GM21786 (cell line): Measurements from ENCODE around the gene ZNF211.

ENCODE experiments used
- ATAC-seq: cut with Tn5 transposase; IDR thresholded peaks from one replicate; pipeline ENCODE4 v1.9.1; 2021; ENCODE audit not compliant: unreplicated experiment

The ZNF211 gene

GRCh38 chr19:57632987-57633831 is at the start of gene ZNF211:
TSS of gene ZNF211 (plus strand) at chr19:57633168. CDS start at chr19:57633347, 179 bp downstream.
- ATAC-seq, result peak; percentile 95

DNA sequence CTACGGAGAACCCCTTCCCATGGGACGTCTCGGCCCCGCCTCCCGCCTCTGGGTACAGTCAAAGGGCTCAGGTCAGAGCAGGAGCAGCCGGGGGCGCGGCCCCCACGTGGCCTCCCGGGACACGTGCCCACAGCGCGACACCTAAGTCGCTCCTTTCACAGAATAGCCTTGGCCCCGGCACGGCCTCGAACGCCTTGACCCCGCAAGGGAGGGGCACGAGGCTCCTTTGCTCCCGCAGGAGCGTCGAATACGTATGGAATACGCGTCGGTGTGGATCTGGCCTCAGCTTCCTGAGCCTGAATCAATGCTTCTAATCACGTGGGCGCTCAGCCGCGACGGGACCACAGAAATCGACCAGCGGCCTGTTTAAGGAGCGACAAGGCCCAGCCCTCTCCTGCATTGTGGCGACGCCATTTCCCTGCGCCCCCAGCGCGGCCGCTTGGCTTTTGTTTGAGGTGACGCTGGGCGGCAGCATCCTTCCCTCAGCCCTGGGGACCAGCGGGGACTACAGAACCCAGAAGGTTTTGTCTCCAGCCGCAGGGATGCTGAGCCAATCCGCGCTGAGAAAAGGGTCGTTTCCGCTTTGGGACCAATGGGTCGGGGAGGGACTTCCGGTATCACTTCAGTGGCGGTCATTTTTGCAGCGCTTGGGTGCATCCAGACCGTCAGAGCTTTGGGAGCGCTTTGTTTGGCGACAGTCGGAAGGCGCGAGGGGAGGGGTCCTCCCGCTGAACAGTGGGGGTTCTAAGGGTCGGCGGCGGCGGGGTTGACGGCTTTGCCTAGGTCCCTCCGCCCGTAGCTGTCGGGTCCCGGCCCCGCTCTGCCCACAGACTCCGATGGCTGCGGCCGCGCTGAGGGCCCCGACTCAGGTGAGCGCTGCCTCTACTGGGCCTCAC is 49.2 kb upstream of the ZNF211 start, which contains the start of gene ZIK1:
ZIK1 (plus strand) TSS at position 625 of the 896 bp plus-strand sequence; CDS start at position 837, 212 bp downstream.
- peak; percentile 87 for ATAC-seq

DNA sequence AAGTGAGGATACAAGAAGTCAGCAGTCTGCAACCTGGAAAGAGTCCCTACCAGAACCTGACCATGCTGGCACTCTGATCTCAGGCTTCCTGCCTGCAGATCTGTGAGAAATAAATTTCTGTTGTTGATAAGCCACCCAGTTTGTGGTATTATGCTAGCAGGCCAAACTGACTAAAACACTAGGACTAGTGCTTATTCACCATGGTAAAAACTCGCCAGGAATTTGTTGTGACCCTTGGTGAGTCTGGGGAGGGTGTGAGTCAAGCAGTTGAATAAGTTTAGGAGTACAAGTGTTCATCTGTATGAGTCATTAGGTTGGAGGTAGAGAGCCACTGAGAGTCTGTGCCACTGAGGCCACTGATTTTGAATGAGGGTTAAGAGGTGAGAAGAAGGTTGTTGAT is 45.4 kb upstream of the ZNF211 start:
- no peak for ATAC-seq

GRCh38 chr19:57599377-57599760 is 33.6 kb upstream of the ZNF211 start:
- ATAC-seq, result peak; percentile 13

- peak; percentile 96 for ATAC-seq
Observed at GRCh38 chr19:57599761-57600383, 33.1 kb upstream of the ZNF211 start, which contains the start of gene ZNF530. TSS of gene ZNF530 (plus strand) at chr19:57599885. CDS start at chr19:57604346, 4,461 bp downstream.

DNA sequence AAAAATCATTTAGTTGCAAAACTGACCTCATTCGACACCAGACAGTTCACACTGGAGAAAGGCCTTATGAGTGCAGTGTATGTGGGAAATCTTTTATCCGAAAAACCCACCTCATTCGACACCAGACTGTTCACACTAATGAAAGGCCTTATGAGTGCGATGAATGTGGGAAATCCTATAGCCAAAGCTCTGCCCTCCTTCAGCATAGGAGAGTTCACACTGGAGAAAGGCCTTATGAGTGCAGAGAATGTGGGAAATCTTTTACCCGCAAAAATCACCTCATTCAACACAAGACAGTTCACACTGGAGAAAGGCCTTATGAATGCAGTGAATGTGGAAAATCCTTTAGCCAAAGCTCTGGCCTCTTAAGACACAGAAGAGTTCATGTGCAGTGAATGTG is 26.0 kb upstream of the ZNF211 start:
- no peak for ATAC-seq

- no peak for ATAC-seq
Observed at GRCh38 chr19:57611113-57611512, 21.9 kb upstream of the ZNF211 start.

GRCh38 chr19:57613941-57614743 is 18.8 kb upstream of the ZNF211 start, which contains the start of gene ZNF134:
TSS of gene ZNF134 (plus strand) at chr19:57614242. CDS start at chr19:57619469, 5,227 bp downstream.
- ATAC-seq, result peak; percentile 97

DNA sequence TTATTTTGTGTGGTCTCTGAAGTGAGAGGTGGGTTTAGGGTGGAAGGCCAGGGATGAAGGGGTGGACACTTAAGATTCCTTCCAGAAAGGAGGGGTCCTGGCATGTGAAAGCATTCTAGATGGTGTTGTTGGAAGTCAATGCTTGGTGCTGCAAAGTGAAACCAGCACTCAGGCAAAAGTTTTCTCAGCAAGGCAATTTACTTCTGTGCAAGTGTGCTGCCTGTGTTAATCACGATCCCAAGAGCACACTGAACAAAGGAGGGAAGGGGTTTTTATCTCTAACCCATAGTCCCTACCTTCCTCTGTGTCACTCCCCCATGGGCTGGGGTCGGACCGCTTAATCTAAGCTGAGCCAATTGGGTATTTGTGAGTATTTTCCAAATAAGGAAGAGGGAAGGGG is 17.6 kb upstream of the ZNF211 start:
- ATAC-seq, result no peak

DNA sequence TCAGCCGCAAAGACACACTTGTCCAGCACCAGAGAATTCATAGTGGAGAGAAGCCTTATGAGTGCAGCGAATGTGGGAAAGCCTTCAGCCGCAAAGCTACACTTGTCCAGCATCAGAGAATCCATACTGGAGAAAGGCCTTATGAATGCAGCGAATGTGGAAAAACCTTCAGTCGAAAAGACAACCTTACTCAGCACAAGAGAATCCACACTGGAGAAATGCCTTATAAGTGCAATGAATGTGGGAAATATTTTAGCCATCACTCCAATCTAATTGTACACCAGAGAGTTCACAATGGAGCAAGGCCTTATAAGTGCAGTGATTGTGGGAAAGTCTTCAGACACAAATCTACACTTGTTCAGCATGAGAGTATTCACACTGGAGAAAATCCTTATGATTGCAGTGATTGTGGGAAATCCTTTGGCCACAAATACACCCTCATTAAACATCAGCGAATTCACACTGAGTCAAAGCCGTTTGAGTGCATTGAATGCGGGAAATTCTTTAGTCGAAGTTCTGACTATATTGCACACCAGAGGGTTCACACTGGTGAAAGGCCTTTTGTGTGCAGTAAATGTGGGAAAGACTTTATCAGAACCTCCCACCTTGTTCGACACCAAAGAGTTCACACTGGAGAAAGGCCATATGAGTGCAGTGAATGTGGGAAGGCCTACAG is 12.2 kb upstream of the ZNF211 start:
- ATAC-seq, result no peak

DNA sequence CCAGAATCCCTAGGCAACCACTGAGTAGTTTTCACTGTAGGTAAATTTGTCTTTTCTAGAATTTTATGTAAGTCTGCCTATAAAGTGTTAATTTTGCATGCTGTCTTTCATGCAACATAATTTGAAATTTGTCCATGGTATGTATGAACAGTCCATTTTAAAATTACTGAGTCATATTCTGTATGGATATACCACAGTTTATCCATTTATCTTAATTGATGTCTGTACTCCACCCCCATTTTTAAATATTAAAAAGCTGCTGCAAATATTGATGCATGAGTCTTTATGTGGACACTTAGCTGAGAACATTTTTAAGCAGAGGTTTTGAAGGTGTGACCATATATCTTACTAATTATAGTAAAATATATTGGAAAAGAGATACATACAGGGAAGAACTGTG is 9.9 kb upstream of the ZNF211 start:
- ATAC-seq, result no peak

DNA sequence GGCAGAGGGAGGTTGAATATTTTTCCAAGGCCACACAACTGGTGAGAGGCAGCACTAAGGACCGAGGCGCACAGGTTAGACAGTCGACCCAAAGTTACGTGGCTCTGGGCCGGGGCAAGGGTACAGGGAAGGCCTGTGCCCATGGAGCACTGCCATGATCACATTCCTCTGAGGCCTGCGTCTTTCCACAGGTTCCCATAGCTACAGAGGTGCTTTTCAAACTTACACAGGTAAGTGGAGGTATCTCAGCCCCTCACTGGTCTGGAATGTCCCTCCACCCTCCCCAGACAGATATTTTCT is 814 bp downstream of the ZNF211 start:
- ATAC-seq, result no peak

DNA sequence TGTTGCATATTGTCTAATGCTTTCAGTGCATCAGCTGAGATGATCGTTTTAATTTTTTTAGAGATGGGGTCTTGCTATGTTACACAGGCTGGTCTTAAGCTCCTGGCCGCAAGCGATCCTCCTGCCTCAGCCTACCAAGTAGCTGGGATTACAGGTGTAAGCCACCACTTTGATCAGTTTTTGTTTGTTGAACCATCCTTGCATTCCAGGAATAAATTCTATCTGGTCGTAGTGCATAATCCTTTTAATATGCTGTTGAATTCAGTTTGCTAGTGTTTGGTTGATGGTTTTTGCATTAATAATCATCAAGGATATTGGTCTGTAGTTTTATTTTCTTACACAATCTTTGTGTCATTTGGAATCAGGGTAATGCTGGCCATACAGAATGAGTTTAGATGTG is 4.4 kb downstream of the ZNF211 start:
- no peak for ATAC-seq

GRCh38 chr19:57641715-57642234 is 8.8 kb downstream of the ZNF211 start:
- no peak for ATAC-seq

DNA sequence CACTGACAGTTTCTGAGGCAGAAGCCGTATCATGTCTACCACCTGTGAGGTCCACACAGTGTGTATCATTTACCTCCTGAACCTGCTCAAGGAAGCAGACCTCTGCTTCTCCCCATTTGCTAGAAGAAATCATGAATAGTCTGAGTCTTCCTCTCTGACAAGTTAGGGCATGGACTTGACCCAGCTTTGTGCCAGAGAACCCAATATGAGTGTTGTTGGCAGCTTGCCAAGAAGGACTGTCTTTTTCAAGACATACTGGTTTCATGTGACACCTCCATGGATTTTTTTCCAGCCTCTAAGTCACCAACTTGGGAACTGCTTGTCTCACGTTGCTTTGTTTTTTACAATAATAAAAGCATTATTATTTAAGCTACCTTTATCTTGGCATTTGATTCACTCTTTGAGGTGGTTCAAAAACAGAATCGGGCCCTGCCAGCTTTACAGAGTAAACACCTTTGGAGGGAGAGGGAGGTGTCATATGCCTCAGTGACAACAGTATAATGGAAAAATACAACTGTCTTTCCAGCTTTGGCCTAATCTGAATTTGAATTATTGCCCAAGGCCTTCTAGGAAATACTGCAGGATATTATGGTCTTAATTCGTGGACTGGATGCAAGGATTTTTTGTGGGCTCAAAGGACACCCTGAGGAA is 9.6 kb downstream of the ZNF211 start:
- no peak for ATAC-seq

DNA sequence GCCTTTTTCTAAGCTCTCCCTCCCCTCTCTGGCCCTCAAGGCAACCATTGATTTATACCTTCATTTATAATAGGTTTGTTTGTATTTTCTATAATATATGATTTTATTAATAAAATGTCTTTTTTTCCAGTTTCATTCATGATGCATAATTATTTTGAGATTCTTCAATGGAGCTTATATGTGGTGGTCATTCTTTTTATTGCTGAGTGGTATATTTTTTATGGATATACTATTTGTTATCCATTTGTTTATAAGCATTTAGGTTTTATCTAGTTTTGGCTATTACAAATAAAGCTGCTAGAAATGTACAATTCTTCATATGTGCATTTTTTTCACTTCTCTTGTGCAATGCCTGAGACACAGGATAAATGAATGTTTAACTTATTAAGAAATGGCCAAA is 10.8 kb downstream of the ZNF211 start:
- ATAC-seq, result no peak

- ATAC-seq, result no peak
Observed at GRCh38 chr19:57648331-57649003, 15.5 kb downstream of the ZNF211 start.

DNA sequence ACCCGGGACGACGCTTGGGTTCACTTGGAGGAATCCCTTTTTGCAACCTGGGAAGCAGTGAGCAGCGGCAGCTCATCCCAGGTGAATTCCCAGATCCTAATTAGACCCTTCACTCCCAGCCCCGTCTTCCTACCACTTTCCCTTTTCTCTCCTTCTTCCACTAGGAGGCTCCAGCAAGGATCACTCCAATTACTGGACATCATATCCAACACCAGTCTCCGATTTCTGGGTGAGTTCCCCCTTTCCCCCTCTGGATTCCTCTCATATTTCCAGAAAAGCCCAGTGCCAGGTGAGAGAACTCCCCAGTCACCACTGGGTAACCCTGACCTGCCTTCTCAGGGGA is 18.7 kb downstream of the ZNF211 start:
- no peak for ATAC-seq

DNA sequence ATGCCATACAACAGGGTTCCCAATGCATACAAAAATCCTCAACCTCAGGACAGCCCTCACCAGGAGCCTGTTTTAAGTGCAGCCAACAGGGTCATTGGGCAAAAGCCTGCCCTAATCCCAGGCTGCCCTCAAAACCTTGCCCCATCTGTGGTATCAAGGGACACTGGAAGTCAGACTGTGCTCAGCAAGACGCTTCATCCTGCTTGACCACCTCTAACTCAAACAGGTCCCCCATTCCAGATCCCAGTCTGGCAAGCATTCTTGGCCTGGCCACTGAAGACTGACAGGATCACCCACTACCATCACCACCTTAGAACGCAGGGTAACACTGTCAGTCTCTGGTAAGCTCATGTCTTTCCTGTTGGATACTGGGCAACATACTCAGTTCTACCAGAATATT is 20.7 kb downstream of the ZNF211 start:
- ATAC-seq, result no peak
